Upper lobe of right lung (tissue), 1 donor: ENCODE measurements around the gene RING1. TPM values are rescaled to one million over a fixed set of nuclear protein-coding genes. Genes with fewer than 3 reads are reported as not detected.

Experiments used
- ATAC-seq: fragments of 200-7000 bp; cut with Tn5 transposase; one replicate; pipeline ENCODE4 v1.9.1; 2020; ENCODE audit warnings: mild to moderate bottlenecking, moderate library complexity
- DNase-seq: peaks from one replicate; pipeline ENCODE4 v3.0.0-alpha.2; 2020
- H3K27ac ChIP-seq: fragments of 200-600 bp; one replicate; pipeline ENCODE4 v1.8.0; 2022
- H3K27me3 ChIP-seq: fragments of 200-600 bp; one replicate; pipeline ENCODE4 v1.8.0; 2022; ENCODE audit warnings: mild to moderate bottlenecking
- H3K36me3 ChIP-seq: fragments of 200-600 bp; one replicate; pipeline ENCODE4 v1.8.0; 2022
- H3K4me1 ChIP-seq: fragments of 200-600 bp; one replicate; pipeline ENCODE4 v1.8.0; 2022
- H3K4me3 ChIP-seq: fragments of 200-600 bp; one replicate; pipeline ENCODE4 v1.8.0; 2022; ENCODE audit warnings: mild to moderate bottlenecking
- H3K9me3 ChIP-seq: fragments of 200-600 bp; one replicate; pipeline ENCODE4 v1.8.0; 2022
- CTCF ChIP-seq: fragments of 200-600 bp; IDR thresholded peaks from one replicate; pipeline ENCODE4 v1.8.0; 2022; ENCODE audit warnings: antibody characterized with exemption
- intact Hi-C: fragments of 100-400 bp; cut with DNase I; formaldehyde crosslinking; loops from one replicate; pipeline ENCODE4 v1.11.0; 2022
- total RNA-seq: library from RNA; stranded (reverse); fragmentation: NEBNext Ultra II Directional; extraction: Animal tissue kit (Norgen Biotek cat#: 25700); gene quantifications from one replicate; pipeline ENCODE4 v1.2.1, GENCODE V29; 2021
- donor health status: DM: no; HTN: yes; CAD: no; lungs with severe emphysema.

The RING1 gene
- total RNA-seq, 1 donor from 2014 or later, result 42.0 TPM

GRCh38 chr6:33211666-33212422 lies 3.5 kb downstream of the RING1 start:
- Histone ChIP-seq H3K36me3 (peaks cover 21% of the 10 kb centered on the region), H3K27ac (no peak overlapping the region), H3K4me3 (no peak overlapping the region), H3K4me1 (peaks cover 28% of the 10 kb centered on the region), H3K9me3 (no peaks in the 10 kb centered on the region), H3K27me3 (no peaks in the 10 kb centered on the region)
- no peak for ATAC-seq
- intact Hi-C loops, result no loop called here
- no peak for DNase-seq
- no peak for TF ChIP-seq CTCF

- peaks cover 21% of the 10 kb centered on the region for H3K36me3 ChIP-seq
- peaks cover 25% of the 10 kb centered on the region for H3K4me1 ChIP-seq
- no peak for TF ChIP-seq CTCF
- DNase-seq (no peak), ATAC-seq (no peak)
- peak overlapping the region; percentile 47 for H3K4me3 ChIP-seq
- no peaks in the 10 kb centered on the region for H3K9me3 ChIP-seq
- no peak overlapping the region for H3K27ac ChIP-seq
- H3K27me3 ChIP-seq, result no peaks in the 10 kb centered on the region
- intact Hi-C loops, result no loop called here
Observed at GRCh38 chr6:33212857-33213165, 4.5 kb downstream of the RING1 start.

- no peak for TF ChIP-seq CTCF
- Histone ChIP-seq H3K27ac (no peak overlapping the region), H3K27me3 (no peaks in the 10 kb centered on the region), H3K4me1 (peaks cover 25% of the 10 kb centered on the region), H3K36me3 (peaks cover 21% of the 10 kb centered on the region), H3K9me3 (no peaks in the 10 kb centered on the region), H3K4me3 (peak overlapping the region; percentile 47)
- ATAC-seq, result peak; percentile 14
- DNase-seq, result no peak
- intact Hi-C loops, result no loop called here
Observed at GRCh38 chr6:33213166-33213988, 5.1 kb downstream of the RING1 start.

- no peak for DNase-seq
- no peak for TF ChIP-seq CTCF
- intact Hi-C loops, result no loop called here
- no peak for ATAC-seq
- Histone ChIP-seq H3K36me3 (peaks cover 21% of the 10 kb centered on the region), H3K4me3 (peak overlapping the region; percentile 47), H3K27me3 (no peaks in the 10 kb centered on the region), H3K4me1 (peaks cover 22% of the 10 kb centered on the region), H3K27ac (no peak overlapping the region), H3K9me3 (no peaks in the 10 kb centered on the region)
Observed at GRCh38 chr6:33213989-33214335, 5.7 kb downstream of the RING1 start.

- peaks cover 9% of the 10 kb centered on the region for H3K27me3 ChIP-seq
- ATAC-seq (no peak), DNase-seq (no peak)
- H3K4me1 ChIP-seq, result peaks cover 17% of the 10 kb centered on the region
- H3K27ac ChIP-seq, result no peak overlapping the region
- no peaks in the 10 kb centered on the region for H3K9me3 ChIP-seq
- no peak for TF ChIP-seq CTCF
- no peak overlapping the region for H3K4me3 ChIP-seq
- H3K36me3 ChIP-seq, result peaks cover 8% of the 10 kb centered on the region
- intact Hi-C loops, result no loop called here
Observed at GRCh38 chr6:33215271-33216116, 7.2 kb downstream of the RING1 start.
